ENCODE measurements around the gene ARID3C.

The ARID3C gene

DNA sequence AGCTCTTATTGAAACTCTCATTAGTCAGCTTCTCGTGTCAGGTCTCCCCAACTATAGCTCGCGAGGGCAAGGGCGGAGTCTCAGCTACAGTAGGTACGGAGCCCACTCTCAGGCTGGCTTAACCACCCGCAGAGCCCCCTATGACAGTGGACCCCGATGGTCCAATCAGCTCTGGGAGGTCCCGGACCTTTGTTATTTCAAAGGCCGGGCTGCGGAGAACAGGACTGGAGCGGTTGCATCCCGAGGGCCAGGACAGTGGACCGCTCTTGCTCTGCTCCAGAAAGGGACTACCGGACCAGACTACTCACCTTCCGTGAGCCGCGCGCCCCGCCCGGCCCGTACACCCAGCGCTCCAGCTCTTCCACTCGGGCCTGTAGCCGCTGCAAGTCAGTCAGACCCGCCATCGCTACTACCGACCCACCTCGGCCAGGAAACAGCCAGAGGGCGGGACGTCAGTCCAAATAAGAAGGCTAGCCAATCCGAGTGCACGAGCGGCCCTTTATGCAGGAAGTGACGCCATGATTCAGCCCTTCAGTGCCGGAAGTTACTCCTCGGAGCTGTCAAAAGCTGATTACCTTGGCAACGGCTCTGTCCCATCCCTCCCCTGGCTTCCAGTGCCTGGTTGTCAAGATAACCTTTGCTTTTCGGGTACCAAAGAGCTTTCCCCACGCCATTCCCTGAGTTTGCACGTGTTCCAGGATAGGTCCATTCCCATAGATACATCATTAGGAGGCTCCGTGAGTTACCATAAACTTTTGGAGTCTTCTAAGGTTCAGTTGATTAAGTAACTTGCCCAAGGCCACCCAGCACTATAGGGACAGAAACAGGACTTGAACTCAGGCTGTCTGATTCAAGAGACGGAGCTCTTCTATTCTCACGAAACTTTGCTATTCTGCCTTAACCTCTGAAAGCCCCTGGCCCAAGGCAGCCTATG, 8.5 kb downstream of the ARID3C start, which contains the start of gene DCTN3:
Gene DCTN3, minus strand, starts transcription at position 435 of the 934 bp plus-strand sequence. Its CDS starts 31 bp downstream, at position 404.
- in situ Hi-C loops (cut with MboI; ENCODE audit: low sequenced_read_pairs, unreplicated experiment) = no loop called here
- TF ChIP-seq, protein P1, sequence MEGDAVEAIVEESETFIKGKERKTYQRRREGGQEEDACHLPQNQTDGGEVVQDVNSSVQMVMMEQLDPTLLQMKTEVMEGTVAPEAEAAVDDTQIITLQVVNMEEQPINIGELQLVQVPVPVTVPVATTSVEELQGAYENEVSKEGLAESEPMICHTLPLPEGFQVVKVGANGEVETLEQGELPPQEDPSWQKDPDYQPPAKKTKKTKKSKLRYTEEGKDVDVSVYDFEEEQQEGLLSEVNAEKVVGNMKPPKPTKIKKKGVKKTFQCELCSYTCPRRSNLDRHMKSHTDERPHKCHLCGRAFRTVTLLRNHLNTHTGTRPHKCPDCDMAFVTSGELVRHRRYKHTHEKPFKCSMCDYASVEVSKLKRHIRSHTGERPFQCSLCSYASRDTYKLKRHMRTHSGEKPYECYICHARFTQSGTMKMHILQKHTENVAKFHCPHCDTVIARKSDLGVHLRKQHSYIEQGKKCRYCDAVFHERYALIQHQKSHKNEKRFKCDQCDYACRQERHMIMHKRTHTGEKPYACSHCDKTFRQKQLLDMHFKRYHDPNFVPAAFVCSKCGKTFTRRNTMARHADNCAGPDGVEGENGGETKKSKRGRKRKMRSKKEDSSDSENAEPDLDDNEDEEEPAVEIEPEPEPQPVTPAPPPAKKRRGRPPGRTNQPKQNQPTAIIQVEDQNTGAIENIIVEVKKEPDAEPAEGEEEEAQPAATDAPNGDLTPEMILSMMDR (IDR thresholded peaks at IDR 0.05; ENCODE audit: borderline replicate concordance, control extremely low read depth, extremely low read depth, insufficient read depth, missing control alignments) = no peak
- peak; percentile 97 for DNase-seq (ENCODE audit: low spot score)

DNA sequence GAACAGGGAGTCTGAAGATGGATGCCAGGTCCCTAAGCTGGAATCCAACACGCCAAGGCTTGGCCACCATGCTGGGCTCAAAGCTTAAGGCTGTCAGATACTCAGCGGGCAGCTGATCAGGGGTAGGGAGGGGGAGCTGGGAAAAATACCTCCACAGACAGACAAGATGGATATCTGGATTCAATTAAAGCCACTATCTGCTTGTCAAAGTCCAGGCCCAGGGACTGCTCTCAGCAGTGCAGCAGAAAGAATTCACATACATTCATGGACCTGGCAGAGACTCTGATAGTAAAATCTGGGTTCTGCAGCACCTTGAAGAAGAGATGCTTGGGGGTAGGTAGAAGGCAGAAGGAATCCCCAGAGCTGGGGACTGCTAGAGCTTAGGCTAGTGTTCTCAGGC, 13.7 kb downstream of the ARID3C start:
- DNase-seq (ENCODE audit: low spot score) = no peak
- TF ChIP-seq, protein P1 (IDR thresholded peaks at IDR 0.05; ENCODE audit: borderline replicate concordance, control extremely low read depth, extremely low read depth, insufficient read depth, missing control alignments) = no peak
- in situ Hi-C loops (cut with MboI; ENCODE audit: low sequenced_read_pairs, unreplicated experiment) = no loop called here

DNA sequence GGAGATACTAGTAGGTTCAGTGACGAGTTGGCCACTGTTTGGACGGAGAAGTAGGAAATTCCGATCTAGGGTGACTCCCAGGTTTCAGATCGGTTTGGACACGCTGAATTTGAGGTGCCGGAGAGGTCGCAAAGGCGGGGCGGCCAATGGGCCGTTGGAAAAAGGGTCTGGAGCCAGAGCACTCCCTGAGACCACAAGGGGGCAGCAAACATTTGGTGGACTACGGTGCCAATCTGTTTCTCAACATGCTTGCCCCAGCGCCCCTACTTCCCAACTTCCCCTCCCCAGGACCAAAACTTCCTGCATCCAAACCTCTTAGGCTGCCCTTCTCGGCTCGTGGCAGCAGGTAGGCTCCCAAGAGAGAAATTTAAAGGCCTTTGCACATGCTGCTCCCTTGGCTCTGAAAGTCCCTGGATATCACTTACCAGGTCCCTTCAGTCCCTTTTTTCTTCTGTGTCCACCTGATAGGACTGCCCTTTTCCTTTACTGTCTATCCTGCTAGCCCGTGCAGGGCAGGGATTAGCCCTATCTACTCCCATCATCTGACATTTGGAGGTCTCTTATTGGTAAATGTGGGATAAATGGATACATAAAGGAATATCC, 16.0 kb downstream of the ARID3C start:
- DNase-seq (ENCODE audit: low spot score) = peak; percentile 80
- TF ChIP-seq, protein P1 (IDR thresholded peaks at IDR 0.05; ENCODE audit: borderline replicate concordance, control extremely low read depth, extremely low read depth, insufficient read depth, missing control alignments) = peak; percentile 81
- in situ Hi-C loops (cut with MboI; ENCODE audit: low sequenced_read_pairs, unreplicated experiment) = no loop called here

- peak; percentile 97 for DNase-seq (ENCODE audit: low spot score)
- in situ Hi-C loops (cut with MboI; ENCODE audit: low sequenced_read_pairs, unreplicated experiment) = no loop called here
- TF ChIP-seq, protein P1 (IDR thresholded peaks at IDR 0.05; ENCODE audit: borderline replicate concordance, control extremely low read depth, extremely low read depth, insufficient read depth, missing control alignments) = no peak
Observed at GRCh38 chr9:34611811-34612787, 16.8 kb downstream of the ARID3C start, which contains the start of gene RPP25L. TSS of gene RPP25L (minus strand) at chr9:34612097. CDS start at chr9:34611296, 801 bp downstream.

DNA sequence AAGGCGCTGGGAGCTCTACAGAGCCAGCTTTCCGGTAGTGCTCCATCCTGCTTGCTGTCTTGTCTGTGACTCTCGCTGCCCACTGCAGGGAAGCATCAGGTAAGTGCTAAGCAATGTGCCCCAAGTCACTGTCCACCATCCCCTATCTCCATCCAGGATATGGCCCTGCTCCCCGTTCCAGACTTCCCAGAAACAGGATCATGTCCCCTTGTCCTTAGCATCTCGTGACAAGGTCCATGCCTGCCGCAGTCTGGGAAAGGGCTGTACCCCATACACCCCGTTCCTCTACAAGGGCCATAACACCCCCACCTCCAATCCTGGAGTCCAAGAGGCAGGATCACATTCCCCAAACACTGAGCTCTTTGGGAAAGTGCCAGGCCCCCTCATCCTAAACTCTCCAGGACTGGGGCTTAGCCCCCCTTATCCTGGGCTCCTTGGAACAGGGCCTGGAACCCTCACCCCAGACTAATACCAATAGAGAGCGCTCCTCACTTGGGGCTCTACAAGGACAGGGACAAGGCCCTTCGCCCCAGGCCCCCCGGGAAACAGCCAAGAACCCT, 17.5 kb downstream of the ARID3C start:
- TF ChIP-seq, protein P1 (IDR thresholded peaks at IDR 0.05; ENCODE audit: borderline replicate concordance, control extremely low read depth, extremely low read depth, insufficient read depth, missing control alignments) = no peak
- no peak for DNase-seq (ENCODE audit: low spot score)
- in situ Hi-C loops (cut with MboI; ENCODE audit: low sequenced_read_pairs, unreplicated experiment) = no loop called here
